Measurements from ENCODE around the gene BMERB1. TPM values are rescaled to one million over a fixed set of nuclear protein-coding genes. Genes with fewer than 3 reads are reported as not detected.
A peak's percentile ranks its signal among the peaks of the same experiment; 100 is the strongest.
"Not testable (repeated sequence)": the region's sequence is repeated elsewhere in the genome, so short reads cannot be mapped to it uniquely, and the experiment has no call there.

Gene BMERB1
- polyA plus RNA-seq, 10 donors = 19.2 to 29.5 (median 24.3) TPM

DNA sequence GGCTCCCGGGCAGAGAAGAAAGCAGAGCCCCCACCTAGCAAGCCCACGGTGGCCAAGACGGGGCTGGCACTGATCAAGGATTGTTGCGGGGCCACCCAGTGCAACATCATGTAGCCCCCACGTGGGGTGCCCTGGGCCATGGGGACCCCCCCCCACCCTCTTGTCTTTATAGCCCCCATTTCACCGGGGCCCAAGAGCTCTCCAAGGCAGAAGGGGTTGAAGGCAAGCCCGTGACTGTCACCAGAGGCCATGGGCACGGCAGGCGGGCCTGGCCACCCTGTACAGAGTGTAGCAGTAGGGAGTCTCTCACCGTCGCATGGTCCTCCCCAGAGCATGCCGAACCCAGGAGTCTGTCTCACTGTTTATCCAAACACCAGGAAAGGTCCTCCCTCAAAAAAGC is 152.3 kb downstream of the BMERB1 start:
- DNase-seq = no peak

DNA sequence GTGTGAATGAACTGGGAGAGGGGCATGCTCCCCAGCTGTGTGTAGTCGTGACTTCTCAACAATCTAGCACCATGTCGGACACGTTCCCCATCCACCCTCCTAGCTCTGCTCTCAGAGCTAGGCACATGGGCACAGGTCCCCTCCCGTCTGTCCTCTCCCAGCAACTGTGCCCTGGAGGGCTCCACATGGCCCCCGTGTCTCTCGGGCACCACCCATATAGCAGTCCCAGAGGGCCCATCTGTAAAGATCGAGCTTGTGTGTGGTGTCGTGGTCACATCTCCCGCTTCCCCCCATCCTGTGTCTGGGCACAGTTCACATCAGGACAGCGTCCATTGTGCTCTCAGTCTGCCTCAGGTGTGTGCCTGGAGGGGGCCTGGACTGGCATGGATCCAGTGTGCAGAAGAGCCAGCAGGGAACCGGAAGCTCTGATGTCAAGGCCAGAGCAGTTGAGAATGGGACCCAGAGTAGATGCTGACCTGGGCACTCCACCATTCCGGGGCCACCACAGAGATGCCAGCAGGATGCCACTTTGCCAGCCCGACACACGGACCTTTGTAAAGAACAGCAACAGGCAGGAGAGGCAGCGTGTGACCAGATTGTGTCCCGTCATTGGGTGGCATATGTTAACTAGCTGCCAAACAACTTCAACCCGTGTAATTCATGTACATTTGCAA is 152.9 kb downstream of the BMERB1 start:
- no peak for DNase-seq

DNA sequence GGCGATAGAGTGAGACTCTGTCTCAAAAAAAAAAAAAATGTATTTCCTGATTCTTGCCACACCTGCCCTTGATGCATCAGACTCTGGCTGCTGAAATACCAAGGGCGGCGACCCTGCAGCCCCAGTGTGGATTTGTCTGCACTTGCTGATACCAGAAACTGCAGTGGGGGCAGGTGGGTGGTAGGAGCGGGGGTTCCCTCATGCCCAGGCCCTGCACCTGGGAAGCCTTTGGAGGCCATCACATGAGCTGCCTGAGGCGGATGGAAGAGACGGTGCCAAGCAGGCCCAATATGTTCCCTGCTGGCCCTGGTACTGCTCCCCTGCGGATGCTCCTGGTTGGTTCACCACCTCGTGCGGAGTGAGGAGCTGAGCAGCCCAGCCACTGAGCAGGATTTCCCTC is 157.9 kb downstream of the BMERB1 start:
- no peak for DNase-seq

DNA sequence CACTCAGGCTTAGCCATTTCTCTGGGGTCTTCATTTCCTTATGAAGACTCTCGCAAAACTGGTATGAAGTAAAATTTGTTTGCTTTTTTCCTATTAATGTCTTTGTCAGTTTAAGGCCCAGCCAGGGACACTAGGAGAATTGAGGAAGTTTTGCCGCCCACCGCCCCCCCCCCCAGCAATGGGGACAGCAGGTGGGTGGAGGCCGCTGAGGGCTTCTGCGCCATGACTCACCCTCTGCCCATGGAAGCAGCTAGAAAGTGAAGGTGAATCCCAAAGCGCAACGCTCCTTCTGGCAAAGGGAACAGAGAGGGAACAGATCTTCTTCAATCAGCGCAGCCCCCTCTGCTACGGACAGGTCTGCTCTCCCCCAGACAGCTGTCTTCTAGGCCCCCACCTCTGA is 158.8 kb downstream of the BMERB1 start:
- no peak for DNase-seq

DNA sequence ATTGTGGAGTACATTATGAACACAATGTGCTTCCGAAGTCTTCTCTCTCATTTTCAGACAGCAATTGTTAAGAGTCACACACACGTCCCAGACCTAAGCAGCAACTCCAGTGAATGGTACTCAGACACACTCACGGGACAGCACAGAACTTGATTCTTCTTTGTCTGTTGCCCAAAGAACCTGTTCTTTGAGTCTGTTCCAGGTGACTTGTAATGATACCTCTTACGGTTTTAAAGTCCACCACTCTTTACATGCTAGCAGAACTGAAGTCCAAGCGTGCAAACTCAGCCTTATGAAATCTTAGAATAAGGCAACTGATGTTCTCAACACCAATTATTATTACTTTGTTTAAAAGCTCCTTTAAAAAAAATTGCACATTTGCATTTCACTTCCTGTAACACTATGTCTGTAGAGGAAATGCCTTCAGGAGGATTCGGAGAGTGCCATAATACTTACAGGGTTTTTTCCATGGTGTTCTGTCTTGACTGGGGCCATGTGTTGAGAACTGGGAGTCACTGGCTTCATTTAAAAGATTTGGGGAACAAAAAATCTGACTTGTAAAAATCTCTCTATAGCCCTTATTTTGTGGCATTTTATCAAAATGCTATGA is 160.4 kb downstream of the BMERB1 start:
- no peak for DNase-seq

DNA sequence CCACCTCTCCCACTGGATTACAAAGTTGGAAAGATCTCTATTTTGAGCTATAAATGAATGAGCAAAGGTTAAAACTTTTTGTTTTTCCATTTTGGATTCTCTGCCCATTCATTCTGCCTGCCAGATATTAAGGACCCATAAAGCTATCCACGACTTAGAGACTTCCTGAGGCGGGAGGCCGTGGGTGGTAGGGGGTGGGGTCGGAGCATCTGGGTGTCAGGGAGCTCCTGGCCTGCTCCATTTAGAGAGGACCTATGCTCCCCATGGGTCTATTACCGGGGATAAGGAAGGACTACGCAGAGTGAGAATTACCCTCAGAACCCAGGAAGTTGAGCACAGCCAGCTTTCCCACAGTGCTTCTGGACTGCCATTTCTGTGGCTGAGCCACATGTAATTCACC is 162.7 kb downstream of the BMERB1 start:
- no peak for DNase-seq

DNA sequence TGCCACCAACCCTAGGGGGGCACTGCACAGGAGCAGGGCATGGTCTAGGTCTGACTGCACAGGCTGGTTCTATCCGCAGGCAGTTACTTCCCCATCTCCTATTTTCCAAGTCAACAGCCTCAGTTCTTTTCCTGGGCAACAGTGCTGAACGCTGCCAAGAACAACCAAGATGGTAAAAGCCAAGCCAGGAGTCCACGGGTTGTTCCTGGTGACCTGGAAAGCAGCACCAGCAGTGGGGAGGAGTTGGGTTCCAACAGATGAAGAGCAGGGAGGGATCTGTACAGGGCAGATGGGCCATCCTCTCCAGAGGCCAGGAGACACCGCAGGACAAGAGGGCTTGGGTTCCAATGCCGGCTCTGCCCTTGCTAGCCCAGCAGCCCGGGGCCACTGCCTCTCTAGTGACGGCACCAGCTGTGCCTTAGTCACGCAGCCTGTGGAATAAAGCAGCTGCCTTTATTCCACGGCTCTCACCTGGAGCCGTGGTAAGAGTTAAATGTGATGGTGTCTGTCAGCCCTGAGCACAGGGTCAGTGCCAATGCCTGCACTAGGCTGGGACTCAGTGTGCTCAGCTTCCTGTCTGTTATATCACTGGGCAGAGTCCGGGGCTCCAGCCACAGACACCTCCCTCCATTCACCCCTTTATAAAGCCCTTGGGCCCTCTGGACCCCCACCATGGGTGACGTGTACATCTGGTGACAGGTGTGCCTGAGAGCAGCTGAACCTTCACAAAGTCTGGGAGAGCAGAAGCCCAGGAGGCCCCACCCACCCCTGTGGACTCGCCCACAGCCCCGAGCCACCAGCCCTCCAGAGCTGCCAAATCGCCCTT is 163.6 kb downstream of the BMERB1 start:
- DNase-seq = no peak

DNA sequence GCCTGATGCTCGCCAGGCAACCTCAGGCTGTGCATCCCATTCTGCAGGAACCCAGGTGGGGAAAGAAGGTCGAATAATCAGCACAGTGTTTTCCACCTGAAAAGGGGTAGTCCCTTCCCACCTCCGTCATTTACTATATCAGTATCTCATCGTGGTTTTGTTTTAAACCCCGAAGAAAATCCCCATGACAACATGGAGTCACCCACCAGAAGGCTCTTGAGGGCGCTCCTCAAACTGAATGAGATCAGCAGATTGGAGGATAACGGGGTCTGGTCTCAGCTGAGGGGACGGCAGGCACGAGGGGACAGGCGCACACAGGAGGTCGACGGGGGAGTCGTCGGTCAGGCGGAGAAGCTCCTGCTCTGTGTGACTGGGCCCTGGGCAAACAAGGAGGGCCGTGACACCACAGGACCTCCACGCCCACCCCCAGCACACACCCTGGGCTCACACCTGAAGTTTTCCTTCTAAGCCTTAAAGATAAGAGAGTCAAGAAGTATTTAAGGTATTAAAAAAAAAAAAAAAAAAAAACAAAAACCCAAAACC is 164.3 kb downstream of the BMERB1 start:
- no peak for DNase-seq

DNA sequence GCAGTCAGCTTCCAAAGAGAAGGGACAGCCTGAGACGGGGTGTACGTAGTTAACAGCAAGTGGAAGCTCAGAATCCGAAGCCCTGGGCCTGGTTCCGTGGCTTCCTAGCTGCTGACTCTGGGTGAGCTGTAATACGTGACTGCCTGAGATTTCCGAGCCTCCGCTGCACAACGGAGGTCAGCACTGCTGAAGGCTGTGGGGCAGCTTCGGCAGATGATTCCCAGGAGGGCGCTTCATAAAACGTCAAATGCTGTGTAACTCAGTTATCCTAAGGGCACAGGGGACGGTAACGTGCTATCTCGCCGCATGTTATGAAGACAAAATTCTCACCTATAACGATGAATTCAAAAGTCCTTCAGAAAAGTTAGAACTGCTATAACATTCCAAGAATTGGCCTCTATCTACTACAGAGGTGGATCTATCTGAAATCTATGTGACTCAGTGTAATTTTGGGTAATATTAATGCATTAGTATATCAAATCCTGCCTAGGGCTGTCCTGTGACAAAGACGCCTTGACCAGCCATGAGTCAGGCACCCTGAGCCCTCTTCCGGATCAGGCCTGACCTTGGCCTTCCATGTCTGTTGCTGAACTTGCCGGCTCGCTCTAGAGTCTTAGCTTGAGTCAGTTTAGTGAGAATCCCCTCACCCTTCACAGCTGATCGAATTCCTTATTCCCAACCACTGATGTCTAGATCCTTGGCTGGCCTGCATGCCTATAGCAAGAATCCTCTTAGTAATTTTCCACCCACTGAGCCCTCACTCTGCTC is 165.1 kb downstream of the BMERB1 start:
- DNase-seq = no peak

DNA sequence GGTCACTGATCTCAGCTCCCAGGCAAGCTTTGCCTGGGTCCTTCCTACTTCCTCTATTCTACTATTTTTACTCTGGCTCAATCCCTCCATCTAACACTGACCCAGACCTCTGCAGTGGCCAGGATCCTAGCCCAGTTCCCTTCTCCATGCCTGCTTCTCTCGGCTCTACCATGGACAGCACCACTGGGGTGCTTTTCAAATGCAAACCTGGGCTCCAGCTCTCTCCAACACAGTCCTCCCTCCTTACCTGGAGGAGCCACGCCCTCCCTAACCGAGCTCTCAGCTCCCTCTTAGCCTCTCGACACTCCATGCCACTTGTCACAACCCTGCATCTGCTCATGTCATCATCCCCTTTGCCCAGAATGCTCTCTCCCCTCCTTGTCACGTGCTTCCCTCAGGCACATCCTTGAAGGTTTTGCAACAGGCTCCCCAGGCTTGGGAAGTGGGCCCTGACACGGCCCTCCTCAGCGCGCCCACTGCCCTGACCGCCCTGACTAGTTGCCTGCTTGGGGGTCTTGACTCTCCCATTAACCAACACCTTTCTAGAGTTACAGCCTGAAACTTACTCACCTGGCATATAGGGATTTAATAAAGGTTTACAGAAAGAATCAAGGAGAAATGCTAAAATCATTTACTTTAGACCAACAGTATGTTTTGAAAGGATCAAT is 167.0 kb downstream of the BMERB1 start:
- no peak for DNase-seq

DNA sequence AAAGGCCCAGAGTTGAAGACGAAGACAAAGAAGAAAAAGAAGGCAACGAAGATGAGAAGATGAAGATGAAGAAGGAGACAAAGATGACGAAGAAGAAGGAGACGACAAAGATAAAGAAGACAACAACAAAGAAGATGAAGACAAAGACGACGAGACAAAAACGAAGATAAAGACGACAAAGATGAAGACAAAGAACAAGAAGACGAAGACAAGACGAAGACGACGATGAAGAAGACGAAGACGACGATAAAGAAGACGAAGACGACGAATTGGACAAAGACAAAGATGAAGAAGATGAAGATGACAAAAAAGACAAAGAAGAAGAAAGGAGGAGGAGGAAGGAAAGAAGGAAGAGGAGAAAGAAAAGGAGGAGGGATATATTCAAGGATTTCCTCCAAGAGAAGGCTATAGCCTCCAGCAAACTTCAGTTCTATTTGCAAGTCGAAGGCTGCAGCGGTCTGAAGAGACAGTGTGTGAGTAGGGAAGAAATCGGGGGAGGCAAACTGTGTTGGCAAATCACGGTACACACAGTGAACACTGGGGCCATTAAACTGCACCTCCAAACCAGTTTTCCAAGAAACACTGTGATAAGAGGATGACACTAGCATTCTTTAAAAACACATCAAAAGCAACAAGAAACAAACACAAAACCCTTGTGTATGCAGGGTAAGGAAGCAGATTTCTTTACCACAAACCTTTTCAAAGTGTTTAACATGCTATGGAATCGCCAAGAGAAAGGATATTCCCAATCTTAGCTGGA is 168.1 kb downstream of the BMERB1 start:
- DNase-seq = no peak

DNA sequence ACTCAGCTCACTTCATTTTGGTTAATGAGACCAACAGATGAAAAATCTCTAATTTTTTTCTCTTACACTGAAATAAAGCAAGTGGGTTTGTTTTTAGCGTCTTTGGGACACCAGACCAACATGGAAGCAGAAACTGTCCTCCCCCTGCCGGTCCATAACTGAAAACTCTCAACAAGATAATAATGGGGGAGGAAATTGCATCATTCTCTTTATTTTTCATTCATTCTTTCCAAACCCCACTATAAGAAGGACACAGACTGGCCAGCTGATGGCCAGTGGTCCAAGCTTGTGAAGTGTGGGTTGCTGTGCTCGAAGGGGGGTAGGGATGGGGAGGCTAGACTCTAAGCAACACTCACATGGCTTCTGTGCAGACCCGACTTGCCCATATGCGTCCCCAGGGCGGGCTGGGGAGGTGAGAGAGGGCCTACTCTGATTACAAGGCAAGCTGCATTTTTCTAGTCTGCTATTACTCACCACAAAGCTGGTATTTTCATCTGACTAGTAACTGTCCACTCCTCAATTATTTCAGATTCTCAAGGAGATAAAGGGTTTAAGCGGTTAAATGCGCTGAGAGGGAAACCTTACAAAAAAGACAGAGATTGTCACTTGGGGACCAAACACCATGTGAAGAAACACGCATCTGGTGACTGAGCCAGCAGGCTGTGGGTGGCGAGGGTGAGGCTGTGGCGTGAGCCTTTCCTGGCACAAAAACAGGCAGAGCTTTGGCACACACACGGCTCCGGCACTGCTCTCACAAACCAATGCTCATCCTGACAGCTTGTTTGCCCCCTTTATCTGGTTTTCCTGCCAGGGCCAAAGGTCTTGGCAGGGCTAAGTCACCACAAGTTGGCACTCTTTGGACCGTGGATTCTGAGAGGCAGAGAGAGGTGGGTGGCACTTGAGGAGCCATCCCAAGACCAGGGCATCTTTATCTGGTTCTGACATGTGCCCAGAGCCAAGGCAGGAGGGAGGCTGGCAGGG is 170.4 kb downstream of the BMERB1 start:
- no peak for DNase-seq

DNA sequence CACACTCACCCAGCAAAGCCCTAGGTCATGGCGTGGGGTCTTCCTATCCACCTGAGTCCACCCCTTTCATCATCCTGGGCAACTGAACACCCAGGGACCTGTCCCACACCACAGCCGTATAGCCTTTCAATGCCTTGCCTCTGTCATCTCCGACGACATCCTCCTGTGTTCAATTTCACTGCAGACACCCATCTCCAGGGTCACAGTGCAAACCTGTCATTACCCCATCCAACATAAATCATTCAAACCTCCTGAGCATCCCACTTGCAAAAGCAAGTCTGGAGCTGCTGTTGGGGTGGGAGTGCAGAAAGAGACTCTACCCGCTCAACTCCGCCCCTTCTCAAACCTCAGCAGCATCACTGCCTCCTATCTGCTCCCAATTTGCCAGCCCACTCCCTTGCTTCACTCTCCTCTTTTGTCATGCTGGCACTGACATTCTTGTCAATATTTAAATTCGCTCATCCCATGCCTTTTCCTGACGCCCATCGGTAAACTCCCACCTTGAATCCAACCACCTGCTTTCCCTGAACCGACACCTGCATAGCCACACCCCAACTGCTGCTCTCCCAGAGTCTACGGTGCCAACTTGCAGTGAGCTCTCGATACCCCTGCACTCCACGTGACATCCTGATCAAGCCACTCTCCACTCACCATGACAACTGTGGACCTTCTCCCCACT is 171.6 kb downstream of the BMERB1 start:
- no peak for DNase-seq

DNA sequence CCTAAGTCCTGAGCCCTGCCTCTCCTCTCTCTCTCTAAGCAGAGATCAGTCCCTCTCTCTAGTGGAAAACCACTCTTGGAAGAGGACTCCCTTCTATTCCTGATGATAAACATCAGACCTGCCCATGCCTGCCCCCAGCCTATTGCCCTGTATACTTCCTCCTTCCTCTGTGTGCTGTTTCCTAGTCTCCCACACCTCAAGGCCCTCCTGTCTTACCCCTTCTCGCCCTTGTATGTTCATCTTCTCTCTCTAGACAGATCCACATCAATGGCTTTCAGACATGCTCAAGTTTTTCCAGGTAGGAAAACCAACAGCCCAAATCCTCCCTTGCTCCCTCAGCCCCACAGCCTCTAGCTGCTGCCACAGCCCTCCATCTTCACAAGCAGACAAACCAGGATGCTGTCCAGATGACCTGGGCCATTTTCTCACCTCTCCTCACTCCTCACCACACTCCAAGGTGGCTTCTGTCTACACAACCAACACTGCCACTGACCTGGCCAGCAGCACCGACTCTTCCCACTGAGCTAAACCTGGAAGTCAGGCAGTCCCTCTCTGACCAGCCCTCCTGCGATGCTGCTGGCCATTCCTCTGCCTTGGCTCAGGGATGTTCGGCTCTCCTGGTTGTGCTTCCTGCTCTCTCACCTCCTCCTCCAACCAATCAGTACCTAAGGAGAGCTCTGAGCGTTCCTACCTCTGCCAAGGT is 172.3 kb downstream of the BMERB1 start:
- DNase-seq = no peak

DNA sequence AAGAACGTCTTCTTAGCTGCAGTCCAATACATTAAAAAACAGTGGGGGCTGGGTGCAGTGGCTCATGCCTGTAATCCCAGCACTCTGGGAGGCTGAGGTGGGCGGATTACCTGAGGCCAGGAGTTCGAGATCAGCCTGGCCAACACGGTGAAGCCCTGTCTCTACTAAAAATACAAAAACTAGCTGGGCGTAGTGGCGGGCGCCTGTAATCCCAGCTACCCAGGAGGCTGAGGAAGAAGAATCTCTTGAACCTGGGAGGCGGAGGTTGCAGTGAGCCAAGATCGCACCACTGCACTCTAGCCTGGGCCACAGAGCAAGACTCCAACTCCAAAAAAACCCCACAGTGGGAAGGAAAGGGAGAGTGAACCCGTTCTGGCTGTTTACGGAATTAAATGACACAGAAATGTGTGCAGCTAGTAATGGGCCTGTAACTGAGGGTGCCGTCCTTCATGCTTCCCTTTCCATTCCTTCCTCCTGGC is 172.9 kb downstream of the BMERB1 start:
- not testable (repeated sequence) for DNase-seq

DNA sequence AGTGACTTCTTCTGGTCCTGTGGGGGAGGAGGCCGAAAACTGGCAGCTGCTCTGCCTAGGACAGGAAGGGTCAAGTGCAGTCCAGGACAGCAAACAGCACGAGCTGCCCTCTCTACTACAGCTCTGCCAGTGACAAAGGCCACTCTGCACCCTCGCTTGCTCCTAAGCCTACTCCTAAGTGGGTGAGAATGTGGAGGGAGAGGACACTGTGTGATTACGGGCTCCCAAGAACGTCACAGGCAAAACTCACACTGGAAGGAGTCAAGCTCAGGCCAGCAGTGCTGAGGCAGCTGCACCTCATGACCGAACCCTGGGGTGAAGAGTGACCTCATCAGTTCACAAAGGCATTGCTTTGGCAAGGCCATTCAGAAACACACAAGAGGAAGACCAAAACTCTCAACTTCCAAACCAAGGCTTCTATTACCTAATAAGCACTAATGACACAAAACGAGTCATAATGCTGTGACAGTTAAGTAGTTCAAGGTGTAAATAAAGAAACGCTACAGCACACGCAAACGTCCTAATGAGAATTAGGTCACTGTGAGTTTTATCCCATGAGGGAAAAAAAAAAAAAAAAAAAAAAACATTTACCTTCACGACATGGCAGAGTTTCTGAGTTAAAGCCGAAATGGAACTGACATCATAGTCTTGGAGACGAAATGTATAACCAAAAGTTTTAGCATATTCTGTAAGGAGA is 173.5 kb downstream of the BMERB1 start:
- DNase-seq = peak in 2 of 3 donors; percentile 12 to 22
